A673 (cell line): Measurements from ENCODE around the gene PLCG1. TPM values are rescaled to one million over a fixed set of nuclear protein-coding genes. Genes with fewer than 3 reads are reported as not detected.

Experiments used
- BruUV-seq: library from RNA; stranded (reverse); fragments of 400-500 nt; replicated peaks from 2 replicates; lab custom pipeline; 2021; lab: Mats Ljungman, UMichigan
- CTCF ChIA-PET: fragments of 300-600 bp; sonication (Branson Sonifier 250); formaldehyde crosslinking; loops from one replicate; lab custom pipeline; 2022; ENCODE audit warnings: antibody characterized with exemption; lab: Charles Lee
- POLR2A ChIA-PET: fragments of 300-600 bp; sonication (Branson Sonifier 250); formaldehyde crosslinking; loops from one replicate; lab custom pipeline; 2022; ENCODE audit warnings: antibody characterized with exemption; ENCODE audit not compliant: low non-redundant PET; lab: Charles Lee
- DNase-seq: peaks from one replicate; pipeline ENCODE4 v3.0.0-alpha.2; 2015; ENCODE audit warnings: low spot score
- H3K27ac ChIP-seq: fragments of 200-600 bp; sonication (generic); 2 replicates; pipeline ENCODE4 v1.5.1; 2016; ENCODE audit warnings: mixed run types, low read depth, mild to moderate bottlenecking, mixed read lengths, antibody characterized with exemption, low read length; ENCODE audit not compliant: poor library complexity, severe bottlenecking
- H3K27me3 ChIP-seq: fragments of 200-600 bp; sonication (generic); replicated peaks from 2 replicates; pipeline ENCODE4 v1.6.1; 2017; ENCODE audit warnings: mixed run types, low read depth, mild to moderate bottlenecking, mixed read lengths, antibody characterized with exemption, low read length; ENCODE audit not compliant: insufficient read depth, poor library complexity
- H3K36me3 ChIP-seq: fragments of 200-600 bp; sonication (generic); 2 replicates; pipeline ENCODE4 v1.6.1; 2016; ENCODE audit warnings: mixed run types, mild to moderate bottlenecking, mixed read lengths, antibody characterized with exemption, low read length; ENCODE audit not compliant: insufficient read depth, poor library complexity, severe bottlenecking
- H3K4me1 ChIP-seq: fragments of 200-600 bp; sonication (generic); 2 replicates; pipeline ENCODE4 v1.6.1; 2017; ENCODE audit warnings: mixed run types, mild to moderate bottlenecking, mixed read lengths, antibody characterized with exemption, low read length; ENCODE audit not compliant: insufficient read depth, poor library complexity, severe bottlenecking
- H3K4me3 ChIP-seq: fragments of 200-600 bp; sonication (generic); 2 replicates; pipeline ENCODE4 v1.5.1; 2016; ENCODE audit warnings: low read depth, mixed run types, mild to moderate bottlenecking, mixed read lengths, low read length; ENCODE audit not compliant: poor library complexity, severe bottlenecking
- H3K9me3 ChIP-seq: fragments of 200-600 bp; sonication (generic); 2 replicates; pipeline ENCODE4 v1.6.1; 2016; ENCODE audit warnings: mixed run types, low read depth, mild to moderate bottlenecking, mixed read lengths, antibody characterized with exemption, low read length; ENCODE audit not compliant: poor library complexity, severe bottlenecking
- EZH2 ChIP-seq: fragments of 200-600 bp; sonication (generic); IDR thresholded peaks from 2 replicates; pipeline ENCODE4 v1.6.1; 2017; ENCODE audit warnings: borderline replicate concordance, low read depth, mild to moderate bottlenecking, mixed read lengths, antibody characterized with exemption, low read length; ENCODE audit not compliant: poor library complexity, severe bottlenecking
- intact Hi-C: fragments of 100-400 bp; cut with micrococcal nuclease; formaldehyde crosslinking; loops from one replicate; pipeline ENCODE4 v1.10.0; 2022; ENCODE audit not compliant: unreplicated experiment
- total RNA-seq: library from RNA; stranded (reverse); gene quantifications from 2 replicates; pipeline ENCODE4 v1.2.3, GENCODE V29; 2021
- TF ChIP-seq, protein P1 (sequence below): fragments of 300-800, 200-600 bp; sonication (generic); conservative IDR thresholded peaks from 2 replicates; pipeline ENCODE4 v1.5.1; 2017; ENCODE audit warnings: low read depth, mild to moderate bottlenecking, antibody characterized with exemption, low read length, moderate library complexity, mixed read lengths

Gene PLCG1
- total RNA-seq, 1 experiment from 2014 or later = 146 TPM

- no TSS peak for BruUV-seq
- H3K4me3 ChIP-seq = no peak overlapping the region
- no peaks in the 10 kb centered on the region for H3K36me3 ChIP-seq
- ChIA-PET POLR2A (no interaction called here), CTCF (no interaction called here)
- no peaks in the 10 kb centered on the region for H3K27me3 ChIP-seq
- H3K9me3 ChIP-seq = no peaks in the 10 kb centered on the region
- no peaks in the 10 kb centered on the region for H3K4me1 ChIP-seq
- no peak overlapping the region for H3K27ac ChIP-seq
- DNase-seq = no peak
- TF ChIP-seq EZH2 = no peak
- TF ChIP-seq, protein P1, sequence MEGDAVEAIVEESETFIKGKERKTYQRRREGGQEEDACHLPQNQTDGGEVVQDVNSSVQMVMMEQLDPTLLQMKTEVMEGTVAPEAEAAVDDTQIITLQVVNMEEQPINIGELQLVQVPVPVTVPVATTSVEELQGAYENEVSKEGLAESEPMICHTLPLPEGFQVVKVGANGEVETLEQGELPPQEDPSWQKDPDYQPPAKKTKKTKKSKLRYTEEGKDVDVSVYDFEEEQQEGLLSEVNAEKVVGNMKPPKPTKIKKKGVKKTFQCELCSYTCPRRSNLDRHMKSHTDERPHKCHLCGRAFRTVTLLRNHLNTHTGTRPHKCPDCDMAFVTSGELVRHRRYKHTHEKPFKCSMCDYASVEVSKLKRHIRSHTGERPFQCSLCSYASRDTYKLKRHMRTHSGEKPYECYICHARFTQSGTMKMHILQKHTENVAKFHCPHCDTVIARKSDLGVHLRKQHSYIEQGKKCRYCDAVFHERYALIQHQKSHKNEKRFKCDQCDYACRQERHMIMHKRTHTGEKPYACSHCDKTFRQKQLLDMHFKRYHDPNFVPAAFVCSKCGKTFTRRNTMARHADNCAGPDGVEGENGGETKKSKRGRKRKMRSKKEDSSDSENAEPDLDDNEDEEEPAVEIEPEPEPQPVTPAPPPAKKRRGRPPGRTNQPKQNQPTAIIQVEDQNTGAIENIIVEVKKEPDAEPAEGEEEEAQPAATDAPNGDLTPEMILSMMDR = no peak
- intact Hi-C loops = no loop called here
These were observed 76.9 kb downstream of the PLCG1 start for GRCh38 chr20:41214202-41214601.

- ChIA-PET POLR2A (no interaction called here), CTCF (no interaction called here)
- BruUV-seq = no TSS peak
- no peak overlapping the region for H3K4me3 ChIP-seq
- H3K27ac ChIP-seq = no peak overlapping the region
- no peaks in the 10 kb centered on the region for H3K27me3 ChIP-seq
- no peaks in the 10 kb centered on the region for H3K4me1 ChIP-seq
- no peaks in the 10 kb centered on the region for H3K9me3 ChIP-seq
- H3K36me3 ChIP-seq = no peaks in the 10 kb centered on the region
- DNase-seq = no peak
- intact Hi-C loops = no loop called here
- no peak for TF ChIP-seq EZH2
- TF ChIP-seq, protein P1 = no peak
These were observed 77.3 kb downstream of the PLCG1 start for GRCh38 chr20:41214666-41215065.

- Histone ChIP-seq H3K36me3 (no peaks in the 10 kb centered on the region), H3K27me3 (no peaks in the 10 kb centered on the region), H3K9me3 (no peaks in the 10 kb centered on the region), H3K4me3 (no peak overlapping the region), H3K4me1 (peaks cover 2% of the 10 kb centered on the region), H3K27ac (no peak overlapping the region)
- CTCF ChIA-PET = no interaction called here
- no TSS peak for BruUV-seq
- POLR2A ChIA-PET = no interaction called here
- TF ChIP-seq, protein P1 = no peak
- no peak for TF ChIP-seq EZH2
- no peak for DNase-seq
- intact Hi-C loops = no loop called here
These were observed 80.1 kb downstream of the PLCG1 start for GRCh38 chr20:41217422-41217821.
